ENCODE measurements around the gene CASKIN1. TPM values are rescaled to one million over a fixed set of nuclear protein-coding genes. Genes with fewer than 3 reads are reported as not detected.
A peak's percentile ranks its signal among the peaks of the same experiment; 100 is the strongest.

Gene CASKIN1
- 1 to 10 TPM in 2 of 6 donors, under 1 TPM in 4; 0.61 to 1.7 (median 0.81) TPM for total RNA-seq
- polyA plus RNA-seq = 1 to 10 TPM; 1.5 to 2.1 TPM

GRCh38 chr16:2196162-2196980 lies at the start of gene CASKIN1:
Gene CASKIN1 (minus strand): TSS chr16:2196605. CDS start chr16:2196432, 173 bp downstream.
- Histone ChIP-seq H3K9me3 (no peaks in the 10 kb centered on the region), H3K4me1 (peaks cover 5 to 7% (median 7%) of the 10 kb centered on the region in 3 donors), H3K36me3 (no peaks in the 10 kb centered on the region), H3K27me3 (no peaks in the 10 kb centered on the region), H3K4me3 (peak within 1 kb of the TSS in 3 of 4 donors; percentile 30 to 45 (median 44)), H3K27ac (no peak within 1 kb of the TSS)
- FAIRE-seq (no peak), ATAC-seq (peak in 3 of 4 donors; percentile 21 to 55 (median 28)), DNase-seq (no peak)
- TF ChIP-seq CTCF (IDR thresholded peaks at IDR 0.05) = no peak
- 0 to 1% methylated on average over 40 to 124 of the region's 129 CpGs for whole genome bisulfite sequencing, 2 donors
- intact Hi-C loops (cut with DNase I) = loop anchor here in 1 of 3 donors (10.0 kb wide), 1 partner anchor 58 kb away; the partner anchor contains the start of gene ECI1

GRCh38 chr16:2244926-2245795 lies 48.8 kb upstream of the CASKIN1 start:
- peaks cover 0 to 43% (median 10%) of the 10 kb centered on the region in 3 donors for H3K36me3 ChIP-seq
- FAIRE-seq = no peak
- intact Hi-C loops (cut with DNase I) = no loop called here

GRCh38 chr16:2244301-2244700 lies 47.9 kb upstream of the CASKIN1 start:
- Histone ChIP-seq H3K27ac (no peak overlapping the region), H3K4me3 (no peak overlapping the region), H3K27me3 (no peaks in the 10 kb centered on the region), H3K9me3 (no peaks in the 10 kb centered on the region), H3K4me1 (no peaks in the 10 kb centered on the region), H3K36me3 (peaks cover 0 to 43% (median 10%) of the 10 kb centered on the region in 3 donors)
- DNase-seq (peak in 1 of 6 donors; percentile 75), FAIRE-seq (no peak), ATAC-seq (peak in 1 of 4 donors; percentile 11)
- intact Hi-C loops (cut with DNase I) = no loop called here
- 84 to 88% methylated on average over 17 of the region's 17 CpGs for WGBS, 2 donors
- no peak for TF ChIP-seq CTCF (IDR thresholded peaks at IDR 0.05)

More at GRCh38 chr16:2244926-2245795, 48.8 kb upstream of the CASKIN1 start:
- H3K4me1 ChIP-seq = peaks cover 0 to 3% (median 0%) of the 10 kb centered on the region in 3 donors
- TF ChIP-seq CTCF (IDR thresholded peaks at IDR 0.05) = no peak
- 91 to 94% methylated on average over 30 of the region's 30 CpGs for WGBS, 2 donors
- no peak for ATAC-seq
- no peak overlapping the region for H3K27ac ChIP-seq
- H3K9me3 ChIP-seq = no peaks in the 10 kb centered on the region
- H3K4me3 ChIP-seq = no peak overlapping the region
- no peaks in the 10 kb centered on the region for H3K27me3 ChIP-seq
- peak in 2 of 6 donors; percentile 23 to 60 for DNase-seq

GRCh38 chr16:2243781-2244180 lies 47.4 kb upstream of the CASKIN1 start:
- DNase-seq (peak in 2 of 6 donors; percentile 34 to 69), FAIRE-seq (no peak), ATAC-seq (no peak)
- intact Hi-C loops (cut with DNase I) = no loop called here
- Histone ChIP-seq H3K27me3 (no peaks in the 10 kb centered on the region), H3K9me3 (no peaks in the 10 kb centered on the region), H3K36me3 (peaks cover 0 to 43% (median 10%) of the 10 kb centered on the region in 3 donors), H3K27ac (no peak overlapping the region), H3K4me3 (no peak overlapping the region), H3K4me1 (no peaks in the 10 kb centered on the region)
- TF ChIP-seq CTCF (IDR thresholded peaks at IDR 0.05) = no peak
- 96 to 98% methylated on average over 11 of the region's 11 CpGs for WGBS, 2 donors

Measured in pancreas (tissue), 10 donors.